OCI-LY7 (cell line): ENCODE measurements around the gene ZNF699. TPM values are rescaled to one million over a fixed set of nuclear protein-coding genes. Genes with fewer than 3 reads are reported as not detected.

ENCODE experiments used
- BruUV-seq: library from RNA; stranded (reverse); fragments of 400-500 nt; replicated peaks from 2 replicates; lab custom pipeline; 2021; lab: Mats Ljungman, UMichigan
- CTCF ChIA-PET: fragments of 300-600 bp; sonication (Branson Sonifier 250); formaldehyde crosslinking; loops from one replicate; lab custom pipeline; 2022; ENCODE audit warnings: antibody characterized with exemption; ENCODE audit not compliant: unreplicated experiment; lab: Charles Lee
- POLR2A ChIA-PET: fragments of 300-600 bp; sonication (Branson Sonifier 250); formaldehyde crosslinking; loops from one replicate; lab custom pipeline; 2022; ENCODE audit warnings: antibody characterized with exemption; lab: Charles Lee
- DNase-seq: peaks from one replicate; pipeline ENCODE4 v3.0.0-alpha.2; 2015; ENCODE audit warnings: low spot score
- H2AFZ ChIP-seq: fragments of 200-600 bp; sonication (generic), shearing (Covaris generic); 2 replicates; pipeline ENCODE4 v1.6.1; 2014; ENCODE audit warnings: mild to moderate bottlenecking, antibody characterized with exemption, low read length, moderate library complexity
- H3K27ac ChIP-seq: fragments of 200-600 bp; sonication (generic); 2 replicates; pipeline ENCODE4 v1.5.1; 2014; ENCODE audit warnings: mixed run types, low read depth, mild to moderate bottlenecking, moderate library complexity, low read length, inconsistent platforms; ENCODE audit not compliant: poor library complexity, severe bottlenecking
- H3K36me3 ChIP-seq: fragments of 200-600 bp; sonication (generic); 2 replicates; pipeline ENCODE4 v1.6.1; 2014; ENCODE audit warnings: mild to moderate bottlenecking, antibody characterized with exemption, low read length, moderate library complexity, mixed read lengths; ENCODE audit not compliant: insufficient read depth
- H3K4me1 ChIP-seq: fragments of 200-600 bp; sonication (generic); 2 replicates; pipeline ENCODE4 v1.5.1; 2014; ENCODE audit warnings: mild to moderate bottlenecking, low read length; ENCODE audit not compliant: insufficient read depth, poor library complexity, severe bottlenecking
- H3K4me2 ChIP-seq: fragments of 200-600 bp; sonication (generic); 2 replicates; pipeline ENCODE4 v1.6.1; 2014; ENCODE audit warnings: mild to moderate bottlenecking, low read length
- H3K4me3 ChIP-seq: fragments of 200-600 bp; sonication (generic); 2 replicates; pipeline ENCODE4 v1.5.1; 2014; ENCODE audit warnings: mild to moderate bottlenecking, low read depth, low read length; ENCODE audit not compliant: poor library complexity, severe bottlenecking
- H3K79me2 ChIP-seq: fragments of 200-600 bp; sonication (generic); 2 replicates; pipeline ENCODE4 v1.6.1; 2016; ENCODE audit warnings: low read depth, mild to moderate bottlenecking, low read length, moderate library complexity, mixed read lengths; ENCODE audit not compliant: insufficient read depth
- H3K9me2 ChIP-seq: fragments of 200-600 bp; sonication (generic); 2 replicates; pipeline ENCODE4 v1.6.1; 2016; ENCODE audit warnings: mild to moderate bottlenecking, low read length, mixed read lengths; ENCODE audit not compliant: insufficient read depth
- H3K9me3 ChIP-seq: fragments of 200-600 bp; sonication (generic); 2 replicates; pipeline ENCODE4 v1.6.1; 2014; ENCODE audit warnings: mild to moderate bottlenecking, mixed run types, low read length, mixed read lengths
- H4K20me1 ChIP-seq: fragments of 200-600 bp; sonication (generic); 2 replicates; pipeline ENCODE4 v1.6.1; 2014; ENCODE audit warnings: mild to moderate bottlenecking, antibody characterized with exemption, low read length, moderate library complexity, mixed read lengths; ENCODE audit not compliant: insufficient read depth
- CTCF ChIP-seq: fragments of 200-600 bp; sonication (generic); conservative IDR thresholded peaks from 2 replicates; pipeline ENCODE4 v1.5.1; 2014; ENCODE audit warnings: mild to moderate bottlenecking, antibody characterized with exemption, low read length, moderate library complexity, mixed read lengths
- EZH2phosphoT487 ChIP-seq: fragments of 200-600 bp; sonication (generic); IDR thresholded peaks from 2 replicates; pipeline ENCODE4 v1.6.1; 2018; ENCODE audit warnings: low read depth, borderline replicate concordance, mild to moderate bottlenecking, mixed run types, antibody characterized with exemption, low read length, moderate library complexity, mixed read lengths
- intact Hi-C: fragments of 100-400 bp; cut with micrococcal nuclease; formaldehyde crosslinking; loops from one replicate; pipeline ENCODE4 v1.10.0; 2022; ENCODE audit not compliant: unreplicated experiment
- total RNA-seq, 2 experiments: library from RNA; depleted of rRNA in 1 of 2; stranded (reverse); fragments of >200 nt in 1 of 2; shearing (Covaris generic) in 1 of 2; gene quantifications; 2 replicates each; pipeline ENCODE4 v1.2.3, GENCODE V29; 2014 to 2022

The ZNF699 gene
- total RNA-seq, 2 experiments from 2014 or later, result 7.8 to 8.2 TPM

GRCh38 chr19:9348253-9348652 lies 38.6 kb upstream of the ZNF699 start:
- Histone ChIP-seq H3K79me2 (no peaks in the 10 kb centered on the region), H3K4me3 (no peak overlapping the region), H3K27ac (no peak overlapping the region), H3K4me2 (no peak overlapping the region), H3K36me3 (peaks cover 12% of the 10 kb centered on the region), H3K9me3 (peaks cover 16% of the 10 kb centered on the region), H3K4me1 (no peaks in the 10 kb centered on the region), H3K9me2 (no peaks in the 10 kb centered on the region), H2AFZ (no peak overlapping the region), H4K20me1 (no peaks in the 10 kb centered on the region)
- no peak for TF ChIP-seq EZH2phosphoT487
- TF ChIP-seq CTCF, result no peak
- DNase-seq, result no peak
- POLR2A ChIA-PET, result no interaction called here
- intact Hi-C loops, result no loop called here
- no TSS peak for BruUV-seq
- CTCF ChIA-PET, result no interaction called here

- H3K9me3 ChIP-seq, result peaks cover 43% of the 10 kb centered on the region
- H3K79me2 ChIP-seq, result no peaks in the 10 kb centered on the region
- H3K4me1 ChIP-seq, result no peaks in the 10 kb centered on the region
- no peak overlapping the region for H3K4me3 ChIP-seq
- H4K20me1 ChIP-seq, result no peaks in the 10 kb centered on the region
- H3K9me2 ChIP-seq, result no peaks in the 10 kb centered on the region
- DNase-seq, result no peak
- no peak overlapping the region for H3K27ac ChIP-seq
- no peak for TF ChIP-seq EZH2phosphoT487
- no peak for TF ChIP-seq CTCF
- ChIA-PET POLR2A (no interaction called here), CTCF (no interaction called here)
- intact Hi-C loops, result no loop called here
- peaks cover 43% of the 10 kb centered on the region for H3K36me3 ChIP-seq
- no peak overlapping the region for H2AFZ ChIP-seq
- no peak overlapping the region for H3K4me2 ChIP-seq
- no TSS peak for BruUV-seq
These were observed 35.4 kb upstream of the ZNF699 start for GRCh38 chr19:9345005-9345404.

GRCh38 chr19:9342610-9343304 lies 33.1 kb upstream of the ZNF699 start:
- DNase-seq, result no peak
- intact Hi-C loops, result no loop called here
- no peaks in the 10 kb centered on the region for H3K79me2 ChIP-seq
- H3K9me3 ChIP-seq, result peaks cover 49% of the 10 kb centered on the region
- peaks cover 60% of the 10 kb centered on the region for H3K36me3 ChIP-seq
- no peaks in the 10 kb centered on the region for H3K9me2 ChIP-seq
- H3K4me3 ChIP-seq, result no peak overlapping the region
- no peak overlapping the region for H3K27ac ChIP-seq
- no peaks in the 10 kb centered on the region for H4K20me1 ChIP-seq
- no peak for TF ChIP-seq EZH2phosphoT487
- TF ChIP-seq CTCF, result no peak
- H3K4me1 ChIP-seq, result no peaks in the 10 kb centered on the region
- ChIA-PET POLR2A (interaction anchor here (1.1 kb wide), 1 partner anchor 14 kb away, joined by 7 read pairs; no protein-coding TSS in a partner anchor), CTCF (no interaction called here)
- H3K4me2 ChIP-seq, result no peak overlapping the region
- no peak overlapping the region for H2AFZ ChIP-seq
- BruUV-seq, result no TSS peak
